NT2/D1 (cell line): ENCODE measurements around the gene HSPB8.

ENCODE experiments used
- SUZ12 ChIP-seq: IDR thresholded peaks from 2 replicates; pipeline ENCODE4 v1.6.1; 2011; ENCODE audit not compliant: insufficient read length, insufficient read depth; ENCODE audit errors: extremely low read depth
- YY1 ChIP-seq: IDR thresholded peaks from 2 replicates; pipeline ENCODE4 v1.6.1; 2011; ENCODE audit not compliant: insufficient read length, insufficient read depth
- ZNF274 ChIP-seq: IDR thresholded peaks from 2 replicates; pipeline ENCODE4 v1.6.1; 2011; ENCODE audit warnings: mild to moderate bottlenecking, low read depth, low read length

DNA sequence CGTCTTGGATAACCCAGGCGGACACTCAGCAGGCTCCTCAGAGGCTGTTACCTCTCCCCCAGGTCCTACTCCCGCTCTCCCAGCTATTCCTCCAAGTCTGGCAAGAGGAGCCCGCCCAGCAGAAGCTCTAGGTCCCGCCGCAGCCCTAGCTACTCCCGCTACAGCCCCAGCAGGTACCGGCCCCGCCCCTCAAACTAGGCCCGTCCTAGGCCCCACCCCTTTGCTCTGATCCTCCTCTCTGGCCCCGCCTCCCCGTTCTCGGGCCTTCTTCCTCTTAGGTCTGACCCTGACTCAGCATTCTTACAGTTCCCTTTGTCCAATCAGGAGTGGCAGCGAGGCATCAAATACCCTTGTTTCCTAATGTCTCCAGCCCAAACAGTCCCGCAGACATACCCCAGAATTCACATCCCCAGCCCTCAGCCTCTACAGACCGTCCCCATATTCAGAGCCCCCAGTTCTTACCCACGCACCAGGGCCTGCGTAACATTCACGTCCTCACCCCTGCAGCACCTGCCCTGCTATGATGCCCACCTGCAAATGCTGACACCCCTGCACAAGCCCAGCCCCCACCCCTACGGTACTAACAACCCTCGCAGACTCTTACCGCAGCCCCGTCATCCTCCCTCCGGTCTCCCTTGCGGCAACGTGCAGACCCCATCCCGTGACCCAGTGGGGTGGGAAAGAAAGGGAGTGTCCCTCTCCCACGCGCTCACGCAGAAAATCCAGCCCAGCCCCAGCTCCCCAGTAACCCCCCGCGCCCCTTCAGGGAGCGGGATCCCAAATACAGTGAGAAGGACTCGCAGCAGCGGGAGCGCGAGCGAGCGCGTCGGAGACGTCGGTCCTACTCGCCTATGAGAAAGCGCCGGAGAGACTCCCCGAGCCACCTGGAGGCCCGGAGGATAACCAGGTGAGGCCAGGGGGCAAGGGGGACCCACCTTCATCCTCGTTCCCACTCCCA lies 25.0 kb upstream of the HSPB8 start:
- no peak for TF ChIP-seq SUZ12
- TF ChIP-seq YY1, result no peak
- no peak for TF ChIP-seq ZNF274
